NCI-H748 treated with DMSO at 0.1 percent for 48 hours (cell line): ENCODE measurements around the gene CFL1.
"Not testable (repeated sequence)": the region's sequence is repeated elsewhere in the genome, so short reads cannot be mapped to it uniquely, and the experiment has no call there.

ENCODE experiments used
- DNase-seq: peaks from one replicate; lab custom pipeline; 2025; lab: John Stamatoyannopoulos, UW

CFL1 gene

GRCh38 chr11:65857853-65858680 is at the start of gene CFL1:
Gene CFL1 (minus strand): TSS chr11:65858180. CDS start chr11:65858099, 81 bp downstream.
- DNase-seq: peak; percentile 91

GRCh38 chr11:65906602-65907001 is 48.6 kb upstream of the CFL1 start:
- DNase-seq: no peak

GRCh38 chr11:65903715-65904114 is 45.7 kb upstream of the CFL1 start:
- no peak for DNase-seq

- DNase-seq: no peak
These were observed 45.1 kb upstream of the CFL1 start for GRCh38 chr11:65903068-65903481.

- no peak for DNase-seq
These were observed 42.9 kb upstream of the CFL1 start for GRCh38 chr11:65900899-65901180.

GRCh38 chr11:65900125-65900898 is 42.3 kb upstream of the CFL1 start, which contains the start of gene FOSL1:
Gene FOSL1 (minus strand): TSS chr11:65900388. CDS start chr11:65900339, 49 bp downstream.
- peak; percentile 61 for DNase-seq

- no peak for DNase-seq
These were observed 41.6 kb upstream of the CFL1 start for GRCh38 chr11:65899356-65900124.

- DNase-seq: no peak
These were observed 40.8 kb upstream of the CFL1 start for GRCh38 chr11:65898656-65899355.

- no peak for DNase-seq
These were observed 39.1 kb upstream of the CFL1 start for GRCh38 chr11:65897020-65897471.

- DNase-seq: no peak
These were observed 38.3 kb upstream of the CFL1 start for GRCh38 chr11:65896034-65896999.

GRCh38 chr11:65895482-65895981 is 37.6 kb upstream of the CFL1 start:
- no peak for DNase-seq

- DNase-seq: no peak
These were observed 36.1 kb upstream of the CFL1 start for GRCh38 chr11:65894034-65894591.

GRCh38 chr11:65892661-65893317 is 34.8 kb upstream of the CFL1 start:
- DNase-seq: no peak

GRCh38 chr11:65892137-65892540 is 34.2 kb upstream of the CFL1 start:
- DNase-seq: not testable (repeated sequence)

GRCh38 chr11:65891219-65892136 is 33.5 kb upstream of the CFL1 start:
- peak; percentile 8 for DNase-seq

GRCh38 chr11:65890324-65891218 is 32.6 kb upstream of the CFL1 start, which contains the start of gene CCDC85B:
Gene CCDC85B (plus strand): TSS chr11:65890673. CDS start chr11:65890784, 111 bp downstream.
- peak; percentile 82 for DNase-seq

GRCh38 chr11:65888163-65888814 is 30.3 kb upstream of the CFL1 start, which contains the start of gene FIBP:
Gene FIBP (minus strand): TSS chr11:65888471. CDS start chr11:65888418, 53 bp downstream.
- peak; percentile 93 for DNase-seq
